Measurements from ENCODE around the gene SUN1.
"Not testable (repeated sequence)": the region's sequence is repeated elsewhere in the genome, so short reads cannot be mapped to it uniquely, and the experiment has no call there.

Gene SUN1

GRCh38 chr7:920351-921070, 88.2 kb downstream of the SUN1 start:
- no peak for DNase-seq (ENCODE audit: low spot score)

DNA sequence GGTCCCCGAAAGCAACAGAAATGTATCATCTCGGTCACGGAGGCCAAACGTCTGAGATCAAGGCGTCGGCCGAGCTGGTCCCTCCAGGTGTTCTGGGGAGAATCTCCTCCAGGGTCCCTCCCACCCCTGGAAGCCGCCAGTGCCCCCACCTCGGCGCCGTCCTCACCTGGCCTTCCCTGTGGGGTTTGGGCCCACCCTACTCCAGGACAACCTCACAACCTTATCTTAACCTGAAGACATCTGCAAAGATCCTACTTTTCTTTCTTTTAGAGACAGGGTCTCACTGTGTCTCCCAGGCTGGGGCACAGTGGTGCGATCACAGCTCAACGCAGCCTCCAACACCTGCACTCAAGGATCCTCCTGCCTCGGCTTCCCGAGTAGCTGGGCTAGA, 88.8 kb downstream of the SUN1 start:
- no peak for DNase-seq (ENCODE audit: low spot score)

GRCh38 chr7:921581-922333, 89.5 kb downstream of the SUN1 start:
- no peak for DNase-seq (ENCODE audit: low spot score)

DNA sequence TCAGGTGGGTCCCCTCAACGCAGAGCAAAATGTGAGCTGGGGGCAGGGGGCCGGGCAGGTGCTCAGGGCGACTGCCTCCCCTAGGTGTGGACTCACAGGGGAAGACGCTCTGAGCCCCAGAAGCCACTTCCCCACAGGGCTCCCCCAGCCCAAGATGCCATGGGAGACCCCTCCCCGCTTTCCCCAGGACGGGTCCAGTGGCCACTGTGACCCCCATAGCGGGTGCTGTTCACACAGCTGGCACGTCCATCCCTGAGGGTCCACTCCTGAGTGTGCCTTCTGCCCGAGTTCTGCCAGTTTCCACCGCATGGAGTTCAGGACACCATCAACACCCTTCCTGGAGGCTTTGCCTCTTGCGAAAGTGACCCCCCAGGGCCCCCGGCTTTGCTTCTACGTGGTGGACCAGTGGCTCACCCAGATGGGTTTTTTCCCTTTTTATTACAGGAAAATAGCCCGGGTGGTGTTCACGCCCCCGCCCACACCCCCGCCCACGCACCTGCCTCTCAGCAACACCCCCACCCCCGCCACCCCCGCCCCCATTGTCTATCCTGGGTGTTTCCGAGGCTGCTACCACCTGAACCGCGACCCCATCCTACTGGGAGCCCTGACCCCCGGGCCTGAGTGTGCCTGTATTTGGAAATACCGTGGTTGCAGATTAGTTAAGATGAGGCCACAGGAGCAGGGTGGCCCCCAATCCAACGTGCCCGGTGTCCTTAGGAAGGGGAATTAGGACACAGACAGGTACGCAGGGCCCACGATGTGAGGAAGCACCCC, 90.2 kb downstream of the SUN1 start:
- DNase-seq (ENCODE audit: low spot score): no peak

DNA sequence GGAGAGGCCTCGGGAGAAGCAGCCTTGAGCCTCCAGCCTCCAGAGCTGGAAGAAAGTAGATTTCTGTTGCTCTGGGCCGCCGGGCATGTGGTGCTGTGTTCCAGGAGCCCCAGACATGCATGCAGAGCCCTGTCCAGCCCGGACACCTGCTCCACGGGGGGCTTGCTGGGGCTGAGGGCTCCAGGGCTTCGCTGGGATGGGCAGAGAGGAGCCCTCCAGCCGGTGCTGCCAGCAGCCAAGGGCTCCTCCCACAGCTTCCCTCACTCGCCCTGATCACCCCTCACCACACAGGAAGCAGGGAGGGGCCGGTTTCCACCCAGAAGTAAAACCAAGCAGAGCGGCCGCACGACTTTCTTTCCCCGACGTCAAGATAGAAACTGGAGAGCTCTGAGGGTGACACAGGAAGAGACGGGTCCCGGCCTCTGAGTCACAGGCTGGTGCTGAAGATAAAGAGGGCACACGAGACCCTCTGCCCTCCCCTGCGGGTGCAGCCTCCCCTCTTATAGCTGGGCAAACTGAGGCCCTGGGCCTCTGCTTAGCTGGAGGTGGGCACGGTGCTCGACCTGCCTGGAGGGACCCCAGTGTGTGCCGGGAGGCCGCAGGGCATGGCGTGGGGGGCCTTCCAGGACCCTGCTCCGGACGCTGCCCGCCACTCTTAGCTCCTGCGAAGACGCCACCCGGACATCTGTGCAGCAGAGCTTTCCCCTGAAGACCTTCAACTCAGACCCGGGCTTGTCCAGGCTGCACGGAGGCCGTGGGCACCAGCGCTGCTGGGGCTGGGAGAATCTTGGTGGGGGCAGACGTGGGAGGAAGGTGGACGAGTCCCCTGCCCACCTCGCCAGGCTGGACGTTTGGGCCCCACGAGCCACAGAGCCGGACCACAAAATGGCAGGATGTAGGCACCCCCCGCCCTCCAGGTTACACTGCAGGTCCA, 91.1 kb downstream of the SUN1 start:
- peak; percentile 94 for DNase-seq (ENCODE audit: low spot score)

- not testable (repeated sequence) for DNase-seq (ENCODE audit: low spot score)
Measured at GRCh38 chr7:924042-924441, 91.8 kb downstream of the SUN1 start.

Measured in CD4-positive, alpha-beta T cell treated with Interleukin-6 at 100 ng/mL for 8 hours (primary cell).